Fibroblast of lung (primary cell): ENCODE measurements around the gene EFNB3. TPM values are rescaled to one million over a fixed set of nuclear protein-coding genes. Genes with fewer than 3 reads are reported as not detected.

Experiments
- DNase-seq, 2 donors: peaks; one replicate each; pipeline versions ENCODE4 v3.0.0 to v3.0.0-alpha.2; 2010; ENCODE audit warnings: low read depth in 2 of 2
- H2AFZ ChIP-seq: 2 replicates; pipeline ENCODE4 v1.5.1; 2012; ENCODE audit warnings: low read length, control low read depth, inconsistent platforms
- H3K27ac ChIP-seq: 2 replicates; pipeline ENCODE4 v1.5.1; 2011; ENCODE audit warnings: low read length, control low read depth; ENCODE audit not compliant: insufficient read depth
- H3K27me3 ChIP-seq: 2 replicates; pipeline ENCODE4 v1.5.1; 2011; ENCODE audit warnings: mild to moderate bottlenecking, low read length; ENCODE audit not compliant: control insufficient read depth, insufficient read depth
- H3K36me3 ChIP-seq: 2 replicates; pipeline ENCODE4 v1.5.1; 2011; ENCODE audit warnings: low read length; ENCODE audit not compliant: control insufficient read depth, insufficient read depth
- H3K4me1 ChIP-seq: 2 replicates; pipeline ENCODE4 v1.5.1; 2011; ENCODE audit warnings: low read length; ENCODE audit not compliant: control insufficient read depth, insufficient read depth; ENCODE audit errors: extremely low read depth
- H3K4me2 ChIP-seq: 2 replicates; pipeline ENCODE4 v1.5.1; 2011; ENCODE audit warnings: low read length, control low read depth; ENCODE audit not compliant: insufficient read depth; ENCODE audit errors: extremely low read depth
- H3K4me3 ChIP-seq, 4 experiments: fragments of 200-600 bp in 1 of 4; sonication (generic) in 1 of 4; replicated peaks in 1 of 4; 2 replicates each; pipeline ENCODE4 v1.5.1; 2011 to 2016; ENCODE audit warnings: low read length in 4 of 4, low read depth in 3 of 4, mild to moderate bottlenecking in 3 of 4, control low read depth in 2 of 4, inconsistent platforms in 1 of 4, mixed read lengths in 1 of 4; ENCODE audit not compliant: insufficient read depth in 1 of 4; ENCODE audit errors: control extremely low read depth in 1 of 4
- H3K79me2 ChIP-seq: 2 replicates; pipeline ENCODE4 v1.5.1; 2012; ENCODE audit warnings: mild to moderate bottlenecking, low read length, inconsistent platforms; ENCODE audit not compliant: control insufficient read depth, insufficient read depth
- H3K9ac ChIP-seq: 2 replicates; pipeline ENCODE4 v1.5.1; 2011; ENCODE audit warnings: mild to moderate bottlenecking, low read length, control low read depth; ENCODE audit not compliant: insufficient read depth
- H3K9me3 ChIP-seq: 2 replicates; pipeline ENCODE4 v1.5.1; 2012; ENCODE audit warnings: low read depth, low read length; ENCODE audit not compliant: control insufficient read depth, insufficient read depth
- H4K20me1 ChIP-seq: 2 replicates; pipeline ENCODE4 v1.5.1; 2011; ENCODE audit warnings: low read length; ENCODE audit not compliant: control insufficient read depth, insufficient read depth; ENCODE audit errors: extremely low read depth
- CTCF ChIP-seq, 2 donors: IDR thresholded peaks in 1 of 2; conservative IDR thresholded peaks in 1 of 2; 1 replicate in 1 of 2; 2 replicates in 1 of 2; pipeline ENCODE4 v1.5.1; 2011 to 2012; ENCODE audit warnings: low read length in 2 of 2, control low read depth in 1 of 2, inconsistent platforms in 1 of 2, low read depth in 1 of 2, mild to moderate bottlenecking in 1 of 2
- EZH2 ChIP-seq: IDR thresholded peaks from 2 replicates; pipeline ENCODE4 v1.5.1; 2012; ENCODE audit warnings: low read length, control low read depth, mild to moderate bottlenecking; ENCODE audit errors: missing control alignments
- polyA plus RNA-seq, 2 donors: library from polyadenylated mRNA; depleted of rRNA in 1 of 2; stranded (reverse) in 1 of 2; unstranded in 1 of 2; fragments of >200 nt; gene quantifications; 2 replicates each; pipeline ENCODE4 v1.2.1, GENCODE V29; 2011 to 2012; ENCODE audit warnings: missing spikeins in 1 of 2
- total RNA-seq: library from RNA; depleted of rRNA; stranded (reverse); fragments of >200 nt; gene quantifications from 2 replicates; pipeline ENCODE4 v1.2.1, GENCODE V29; 2014

The EFNB3 gene
- total and polyA plus RNA-seq, 2 donors (not counting 1 experiment from before 2014, with no cell fraction given), result 0.33 to 3.7 TPM

- TF ChIP-seq EZH2, result no peak
- no peak for TF ChIP-seq CTCF (conservative IDR thresholded peaks at IDR 0.05 in 1 of 2, IDR thresholded peaks at IDR 0.05 in 1 of 2; ENCODE audit: low read depth in 1 of 2, low read length in 2 of 2)
- no peaks in the 10 kb centered on the region for H3K4me1 ChIP-seq
- no peaks in the 10 kb centered on the region for H4K20me1 ChIP-seq
- no peak overlapping the region for H3K4me3 ChIP-seq
- no peak overlapping the region for H3K4me2 ChIP-seq
- no peak for DNase-seq
- H2AFZ ChIP-seq, result no peak overlapping the region
- H3K9me3 ChIP-seq, result peaks cover 1% of the 10 kb centered on the region
- no peak overlapping the region for H3K27ac ChIP-seq
- H3K9ac ChIP-seq, result no peak overlapping the region
- no peaks in the 10 kb centered on the region for H3K27me3 ChIP-seq
- H3K79me2 ChIP-seq, result no peaks in the 10 kb centered on the region
- peaks cover 16% of the 10 kb centered on the region for H3K36me3 ChIP-seq
Measured at GRCh38 chr17:7674934-7675333, 30.1 kb upstream of the EFNB3 start.

GRCh38 chr17:7676533-7676932, 28.5 kb upstream of the EFNB3 start:
- Histone ChIP-seq H3K36me3 (peaks cover 12% of the 10 kb centered on the region), H4K20me1 (no peaks in the 10 kb centered on the region), H3K27me3 (no peaks in the 10 kb centered on the region), H2AFZ (no peak overlapping the region), H3K4me2 (no peak overlapping the region), H3K79me2 (no peaks in the 10 kb centered on the region), H3K4me3 (no peak overlapping the region), H3K9me3 (peaks cover 1% of the 10 kb centered on the region), H3K27ac (no peak overlapping the region), H3K4me1 (no peaks in the 10 kb centered on the region), H3K9ac (no peak overlapping the region)
- TF ChIP-seq EZH2, result no peak
- TF ChIP-seq CTCF (conservative IDR thresholded peaks at IDR 0.05 in 1 of 2, IDR thresholded peaks at IDR 0.05 in 1 of 2; ENCODE audit: low read depth in 1 of 2, low read length in 2 of 2), result no peak
- no peak for DNase-seq

GRCh38 chr17:7677388-7678067, 27.5 kb upstream of the EFNB3 start:
- Histone ChIP-seq H2AFZ (no peak overlapping the region), H3K4me1 (no peaks in the 10 kb centered on the region), H3K27me3 (no peaks in the 10 kb centered on the region), H3K27ac (no peak overlapping the region), H3K9me3 (peaks cover 1% of the 10 kb centered on the region), H3K9ac (no peak overlapping the region), H3K36me3 (peaks cover 11% of the 10 kb centered on the region), H4K20me1 (no peaks in the 10 kb centered on the region), H3K79me2 (no peaks in the 10 kb centered on the region), H3K4me3 (no peak overlapping the region), H3K4me2 (no peak overlapping the region)
- no peak for TF ChIP-seq CTCF (conservative IDR thresholded peaks at IDR 0.05 in 1 of 2, IDR thresholded peaks at IDR 0.05 in 1 of 2; ENCODE audit: low read depth in 1 of 2, low read length in 2 of 2)
- no peak for TF ChIP-seq EZH2
- DNase-seq, result no peak
